ENCODE results near the gene MPRIP. TPM values are rescaled to one million over a fixed set of nuclear protein-coding genes. Genes with fewer than 3 reads are reported as not detected.

MPRIP gene
- total and polyA plus RNA-seq, 2 of the 13 experiments (the other 11 are each of a cell fraction or from before 2014, with no cell fraction given), result 50.2 to 52.4 TPM

- H3K4me1 ChIP-seq (ENCODE audit: insufficient read depth, low read length), result peaks cover 38% of the 10 kb centered on the region
- ChIA-PET POLR2A (no interaction called here), CTCF (ENCODE audit: low intra/inter-chr PET ratio, low total read pairs) (no interaction called here)
- H2AFZ ChIP-seq (ENCODE audit: low read length), result no peak overlapping the region
- DNase-seq (ENCODE audit: low spot score), result no peak
- H3K36me3 ChIP-seq (replicated peaks in 1 of 2; ENCODE audit: control insufficient read depth in 1 of 2, insufficient read depth in 2 of 2, low read length in 2 of 2), result peaks cover 13 to 22% of the 10 kb centered on the region in 2 experiments; a peak in 4 of 5 replicates
- ATAC-seq, result no peak
- H3K4me2 ChIP-seq (ENCODE audit: low read depth, low read length), result no peak overlapping the region
- no peaks in the 10 kb centered on the region for H3K9me3 ChIP-seq (ENCODE audit: low read length)
- no peak overlapping the region for H3K4me3 ChIP-seq (replicated peaks in 1 of 3; ENCODE audit: insufficient read depth in 1 of 3, low read depth in 2 of 3, low read length in 3 of 3)
- intact Hi-C loops (cut with micrococcal nuclease; ENCODE audit: unreplicated experiment), result loop anchor here (10.0 kb wide), 1 partner anchor 112 kb away; no protein-coding TSS in a partner anchor
- H3K27ac ChIP-seq (ENCODE audit: extremely low read length, insufficient read depth, low read length), result no peak overlapping the region
- no peaks in the 10 kb centered on the region for H4K20me1 ChIP-seq (ENCODE audit: insufficient read depth, low read length)
- no peak overlapping the region for H3K9ac ChIP-seq (ENCODE audit: insufficient read depth, low read depth, low read length)
- FAIRE-seq, result no peak
- no peak for TF ChIP-seq IKZF1 (IDR thresholded peaks at IDR 0.05)
- TF ChIP-seq ZC3H13 (CRISPR knock-in tag; IDR thresholded peaks at IDR 0.05), result no peak
- no peak for TF ChIP-seq ZNF720 (CRISPR knock-in tag; IDR thresholded peaks at IDR 0.05)
- TF ChIP-seq ZNF343 (CRISPR knock-in tag; IDR thresholded peaks at IDR 0.05), result no peak
- TF ChIP-seq MEIS1 (CRISPR knock-in tag; IDR thresholded peaks at IDR 0.05; ENCODE audit: borderline replicate concordance), result no peak
- TF ChIP-seq DMAP1 (CRISPR knock-in tag; IDR thresholded peaks at IDR 0.05), result no peak
- no peak for TF ChIP-seq HMGA1 (CRISPR knock-in tag; conservative IDR thresholded peaks at IDR 0.05)
- TF ChIP-seq ZNF501 (CRISPR knock-in tag; IDR thresholded peaks at IDR 0.05), result no peak
- TF ChIP-seq ZNF160 (CRISPR knock-in tag; IDR thresholded peaks at IDR 0.05), result no peak
- TF ChIP-seq ZBTB42 (CRISPR knock-in tag; IDR thresholded peaks at IDR 0.05), result no peak
- TF ChIP-seq RBM39 (IDR thresholded peaks at IDR 0.05; ENCODE audit: low read depth, low read length, poor library complexity, severe bottlenecking), result no peak
- no peak for TF ChIP-seq TARDBP (CRISPR knock-in tag; IDR thresholded peaks at IDR 0.05)
- TF ChIP-seq SKIL (CRISPR knock-in tag; IDR thresholded peaks at IDR 0.05; ENCODE audit: borderline replicate concordance), result no peak
- no peak for TF ChIP-seq ZNF740 (CRISPR knock-in tag; IDR thresholded peaks at IDR 0.05)
- no peak for TF ChIP-seq ZNF451 (CRISPR knock-in tag; IDR thresholded peaks at IDR 0.05)
- no peak for TF ChIP-seq ZFP91 (CRISPR knock-in tag; IDR thresholded peaks at IDR 0.05; ENCODE audit: borderline replicate concordance)
- TF ChIP-seq BRF2 (CRISPR knock-in tag; IDR thresholded peaks at IDR 0.05), result no peak
- TF ChIP-seq KAT7 (CRISPR knock-in tag; IDR thresholded peaks at IDR 0.05; ENCODE audit: borderline replicate concordance), result no peak
- TF ChIP-seq CSRNP2 (CRISPR knock-in tag; conservative IDR thresholded peaks at IDR 0.05; ENCODE audit: low read depth), result no peak
- in situ Hi-C loops (cut with HindIII; ENCODE audit: extremely low pct_ligation_motif_present, low pct_unique_long_range_greater_than_20kb), result no loop called here
- peaks cover 23% of the 10 kb centered on the region for H3K79me2 ChIP-seq (ENCODE audit: insufficient read depth, low read length)
- BruUV-seq (replicated peaks), result no TSS peak
- no peaks in the 10 kb centered on the region; a peak in 1 of 5 replicates for H3K27me3 ChIP-seq (ENCODE audit: control insufficient read depth in 1 of 2, insufficient read depth in 2 of 2, low read length in 2 of 2)
- 96% methylated on average over 8 of the region's 15 CpGs for WGBS (ENCODE audit: low lambda C conversion rate)
These were observed 161.0 kb downstream of the MPRIP start for GRCh38 chr17:17203173-17203730.
